Effector CD4-positive, alpha-beta T cell (primary cell): ENCODE data around the gene ATP13A3.
A peak's percentile ranks its signal among the peaks of the same experiment; 100 is the strongest.
"Not testable (repeated sequence)": the region's sequence is repeated elsewhere in the genome, so short reads cannot be mapped to it uniquely, and the experiment has no call there.

ENCODE experiments used
- DNase-seq: peaks from one replicate; pipeline ENCODE4 v3.0.0-alpha.2; 2020
- total RNA-seq: gene quantifications from one replicate; lab custom pipeline; 2026; lab: John Stamatoyannopoulos, UW

The ATP13A3 gene
- total RNA-seq, result 195 reads per million, percentile 92 among the genes with 10 or more reads in this experiment

DNA sequence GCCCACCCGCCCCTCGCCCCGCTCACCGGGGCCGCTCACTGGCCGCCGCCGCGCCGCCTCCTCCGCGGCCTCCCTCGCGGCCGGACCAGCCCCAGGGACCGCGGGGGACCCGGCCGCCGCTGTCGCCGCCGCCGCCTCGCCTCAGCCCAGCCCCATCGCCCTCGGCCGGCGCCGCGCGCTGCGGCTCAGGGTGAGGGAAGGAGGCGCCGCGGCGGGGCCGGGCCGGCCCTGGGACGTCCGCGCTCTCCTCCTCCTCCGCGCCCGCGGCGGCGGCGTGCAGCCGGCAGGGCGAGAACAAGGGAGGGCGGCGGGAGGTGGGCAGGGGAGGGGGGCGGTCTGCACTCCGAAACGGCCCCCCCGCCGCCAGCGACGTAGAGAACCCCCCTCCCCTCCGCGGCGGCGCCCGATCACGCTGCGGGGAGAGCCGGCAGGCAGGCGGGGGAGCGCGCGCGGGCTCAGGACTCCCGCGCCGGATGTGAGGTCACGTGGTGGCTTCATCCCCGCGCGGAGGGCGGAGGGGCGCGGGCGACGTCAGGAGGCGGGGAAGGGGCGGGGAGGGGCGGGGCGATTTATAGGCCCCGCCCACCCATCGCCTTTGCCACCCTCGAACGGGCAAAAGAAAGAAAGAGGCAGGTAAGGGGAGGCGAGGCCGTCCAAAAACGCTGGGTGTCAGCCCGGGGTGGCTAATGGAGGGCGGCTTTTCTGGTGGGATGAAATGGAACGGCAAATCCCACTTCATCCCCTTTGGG is at the start of gene ATP13A3:
Gene ATP13A3 (minus strand): TSS at position 463 of the 749 bp plus-strand sequence. CDS start 24,812 bp downstream, outside the sequence.
- DNase-seq, result peak; percentile 89

DNA sequence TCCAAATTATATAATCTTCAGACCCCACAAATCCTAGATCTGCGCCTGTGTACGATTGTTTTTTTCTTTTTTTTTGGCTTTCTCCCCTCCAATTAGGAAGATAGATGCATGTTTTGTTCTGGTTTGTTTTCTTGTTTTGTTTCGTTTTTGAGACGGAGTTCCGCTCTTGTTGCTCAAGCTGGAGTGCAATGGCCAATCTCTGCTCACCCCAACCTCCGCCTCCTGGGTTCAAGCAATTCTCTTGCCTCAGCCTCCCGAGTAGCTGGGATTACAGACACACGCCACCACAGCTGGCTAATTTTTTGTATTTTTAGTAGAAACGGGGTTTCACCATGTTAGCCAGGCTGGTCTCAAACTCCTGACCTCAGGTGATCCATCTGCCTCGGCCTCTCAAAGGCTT is 48.4 kb upstream of the ATP13A3 start:
- DNase-seq, result not testable (repeated sequence)

DNA sequence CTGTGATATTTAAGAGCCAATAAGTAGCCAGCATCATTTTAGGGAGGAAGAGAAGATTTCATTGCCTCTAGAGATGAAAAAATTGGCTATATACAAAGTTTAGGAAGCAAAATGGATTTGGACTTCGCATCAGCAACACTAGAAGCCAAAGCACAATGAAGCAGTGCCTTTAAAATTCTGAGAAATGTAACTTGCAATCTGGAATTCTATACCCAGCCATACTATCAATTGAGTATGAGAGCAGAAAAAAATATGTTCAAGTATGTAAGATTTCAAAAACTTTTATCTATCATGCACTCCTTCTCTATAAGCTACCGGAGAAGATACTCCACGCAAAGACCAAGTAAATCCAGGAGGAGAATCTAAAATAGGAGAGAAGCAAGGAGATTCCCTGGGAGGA is 47.4 kb upstream of the ATP13A3 start:
- no peak for DNase-seq

DNA sequence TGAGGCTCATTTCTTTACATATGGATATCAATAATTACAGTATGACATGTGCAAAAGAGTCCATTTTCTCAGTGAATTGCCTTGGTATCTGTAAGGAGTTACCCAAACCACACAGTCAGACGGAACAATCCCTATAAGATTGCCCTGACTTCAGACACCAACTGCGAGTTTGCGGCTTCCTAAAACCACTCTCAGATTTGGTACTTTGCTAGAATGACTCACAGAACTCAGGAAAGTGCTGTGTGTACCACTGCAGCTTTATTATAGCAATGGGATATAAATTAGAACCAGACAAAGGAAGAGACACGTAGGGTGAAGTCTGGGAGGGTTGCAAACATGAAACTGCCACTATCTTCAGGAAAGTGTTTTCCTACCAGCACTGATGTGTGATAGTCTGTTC is 45.8 kb upstream of the ATP13A3 start:
- DNase-seq, result no peak

DNA sequence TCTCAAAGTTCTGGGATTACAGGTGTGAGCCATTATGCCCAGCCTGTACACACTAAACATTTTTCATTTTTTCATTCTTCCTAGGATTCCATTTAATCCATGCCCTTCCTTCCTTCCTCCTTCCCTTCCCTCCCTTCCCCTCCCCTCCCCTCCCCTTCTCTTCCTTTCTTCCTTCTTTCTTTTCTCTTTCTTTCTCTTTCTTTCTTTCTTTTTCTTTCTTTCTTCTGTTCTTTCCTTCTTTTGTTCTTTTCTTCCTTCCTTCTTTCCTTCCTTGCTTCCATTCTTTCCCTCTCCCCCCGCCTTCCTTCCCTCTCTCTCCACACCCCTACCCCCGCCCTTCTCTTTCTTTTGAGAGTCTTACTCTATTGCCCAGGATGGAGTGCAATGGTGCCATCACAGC is 40.9 kb upstream of the ATP13A3 start:
- DNase-seq, result no peak

DNA sequence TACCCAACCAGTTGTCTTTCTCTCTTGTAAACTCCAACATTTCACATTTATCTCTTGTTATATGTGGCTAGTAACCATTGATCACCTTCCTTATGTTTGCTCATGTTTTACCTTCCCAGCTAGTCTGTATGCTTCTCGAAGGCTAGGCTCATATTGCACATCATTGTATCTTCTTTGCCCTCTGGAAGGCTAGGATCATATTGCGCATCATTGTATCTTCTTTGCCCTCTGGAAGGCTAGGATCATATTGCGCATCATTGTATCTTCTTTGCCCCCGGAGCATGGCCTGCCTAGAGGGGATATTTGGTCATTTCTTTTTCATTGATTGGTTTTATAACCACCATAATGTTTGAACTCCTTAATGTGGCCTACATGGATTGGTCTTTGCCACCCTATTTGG is 39.4 kb upstream of the ATP13A3 start:
- no peak for DNase-seq

DNA sequence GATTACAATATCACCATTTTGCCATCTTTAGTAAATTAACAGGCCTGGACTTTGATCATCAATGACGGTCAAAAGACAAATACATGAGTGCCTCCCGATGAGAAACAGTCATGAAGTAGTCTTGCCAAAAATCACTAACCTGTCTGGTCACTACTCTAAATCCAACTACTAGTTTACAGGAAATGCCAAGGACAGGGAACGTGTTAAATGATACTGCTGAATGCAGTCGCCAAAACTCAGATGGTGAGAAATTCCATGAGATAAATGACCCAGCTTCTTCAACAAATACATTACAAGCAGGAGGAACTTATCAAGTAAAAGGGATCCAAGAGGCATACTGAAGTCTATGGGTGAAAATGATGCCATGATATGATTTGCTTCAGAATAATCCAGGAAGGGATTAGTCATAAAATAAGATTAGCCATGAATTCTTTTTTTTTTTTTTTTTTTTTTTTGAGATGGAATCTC is 35.8 kb upstream of the ATP13A3 start:
- DNase-seq, result no peak

DNA sequence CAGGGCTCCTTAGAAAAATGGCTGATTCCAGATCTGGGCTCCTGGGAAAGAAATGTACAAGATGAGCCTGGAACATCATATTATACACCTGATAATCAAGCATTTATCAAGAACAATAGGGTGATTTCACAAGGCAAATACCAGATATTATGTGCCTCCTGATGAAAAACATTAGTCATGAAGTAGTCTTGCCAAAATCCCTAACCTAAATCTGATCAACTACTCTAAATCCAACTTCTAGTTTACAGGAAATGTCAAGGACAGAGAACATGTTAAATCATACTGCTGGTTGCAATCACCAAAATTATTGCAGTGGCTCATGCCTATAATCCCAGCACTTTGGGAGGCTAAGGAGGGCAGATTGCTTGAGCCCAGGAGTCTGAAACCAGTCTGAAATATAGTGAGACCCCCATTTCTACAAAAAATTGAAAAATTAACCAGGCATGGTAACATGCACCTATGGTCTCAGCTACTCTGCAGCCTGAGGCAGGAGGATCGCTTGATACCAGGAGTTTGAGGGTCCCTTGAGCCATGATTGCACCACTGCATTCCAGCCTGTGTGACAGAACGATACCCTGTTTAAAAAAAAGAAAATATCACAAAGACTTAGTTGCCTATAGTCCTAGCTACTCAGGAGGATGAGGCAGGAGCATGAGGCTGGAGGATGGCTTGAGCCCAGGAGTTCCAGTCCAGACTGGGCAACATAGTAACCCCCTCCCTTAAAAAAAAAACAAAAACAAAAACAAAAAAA is 34.9 kb upstream of the ATP13A3 start:
- no peak for DNase-seq

DNA sequence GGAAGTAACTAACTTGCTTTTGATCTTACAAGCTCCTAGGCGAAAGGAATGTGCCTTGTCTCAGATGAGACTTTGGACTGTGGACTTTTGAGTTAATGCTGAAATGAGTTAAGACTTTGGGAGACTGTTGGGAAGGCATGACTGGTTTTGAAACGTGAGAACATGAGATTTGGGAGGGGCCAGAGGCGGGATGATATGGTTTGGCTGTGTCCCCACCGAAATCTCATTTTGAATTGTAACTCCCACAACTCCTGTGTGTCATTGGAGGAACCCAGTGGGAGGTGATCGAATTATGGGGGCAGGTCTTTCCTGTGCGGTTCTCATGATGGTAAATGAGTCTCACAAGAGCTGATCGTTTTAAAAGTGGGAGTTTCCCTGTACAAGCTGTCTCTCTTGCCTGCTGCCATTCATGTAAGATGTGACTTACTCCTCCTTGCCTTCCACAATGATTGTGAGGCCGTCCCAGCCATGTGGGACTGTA is 33.9 kb upstream of the ATP13A3 start:
- DNase-seq, result not testable (repeated sequence)

DNA sequence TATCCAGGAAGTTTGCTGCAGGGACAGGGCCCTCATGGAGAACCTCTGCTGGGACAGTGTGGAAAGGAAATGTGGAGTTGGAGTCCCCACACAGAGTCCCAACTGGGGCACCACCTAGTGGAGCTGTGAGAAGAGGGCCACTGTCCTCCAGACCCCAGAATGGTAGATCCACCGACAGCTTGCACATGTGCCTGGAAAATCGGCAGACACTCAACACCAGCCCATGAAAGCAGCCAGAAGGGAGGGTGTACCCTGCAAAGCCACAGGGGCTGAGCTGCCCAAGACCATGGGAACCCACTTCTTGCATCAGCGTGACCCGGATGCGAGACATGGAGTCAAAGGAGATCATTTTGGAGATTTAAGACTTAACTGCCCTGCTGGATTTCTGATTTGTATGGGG is 33.4 kb upstream of the ATP13A3 start:
- not testable (repeated sequence) for DNase-seq

DNA sequence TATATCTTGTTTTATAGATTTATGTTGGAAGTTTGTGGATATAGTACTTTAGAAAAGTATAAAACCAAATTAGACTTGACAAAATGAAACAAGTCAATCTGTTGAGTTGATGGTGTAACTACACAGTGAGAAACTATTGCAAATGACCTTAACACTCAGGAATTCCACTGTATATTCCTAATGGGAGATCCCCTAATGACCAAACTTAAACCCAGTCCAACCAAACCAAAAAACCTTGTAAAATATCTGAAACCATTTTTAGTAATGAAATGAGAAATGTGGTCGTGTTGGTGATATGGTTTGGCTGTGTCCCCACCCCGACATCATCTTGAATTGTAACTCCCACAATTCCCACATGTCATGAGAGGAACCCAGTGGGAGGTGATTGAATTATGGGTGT is 31.9 kb upstream of the ATP13A3 start:
- DNase-seq, result no peak

DNA sequence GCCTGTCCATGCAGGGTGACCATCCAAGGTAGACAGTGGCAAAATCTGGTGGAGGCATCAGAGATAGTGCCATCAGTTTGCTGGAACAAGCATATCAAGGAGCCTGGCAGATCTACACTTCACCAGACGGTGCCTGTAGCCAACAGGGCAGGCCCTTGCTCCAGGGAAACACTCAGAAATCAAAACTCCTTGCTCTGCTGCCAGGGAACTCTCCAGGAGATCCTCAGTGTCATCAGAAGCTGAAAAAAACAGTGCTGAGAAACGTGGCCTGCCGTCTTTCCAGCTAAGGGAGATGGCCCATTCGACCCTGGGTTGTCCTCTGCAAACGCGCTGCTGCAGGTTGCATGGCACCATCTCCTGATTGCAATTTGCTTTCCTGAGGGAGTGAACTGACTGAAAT is 30.5 kb upstream of the ATP13A3 start:
- DNase-seq, result no peak

DNA sequence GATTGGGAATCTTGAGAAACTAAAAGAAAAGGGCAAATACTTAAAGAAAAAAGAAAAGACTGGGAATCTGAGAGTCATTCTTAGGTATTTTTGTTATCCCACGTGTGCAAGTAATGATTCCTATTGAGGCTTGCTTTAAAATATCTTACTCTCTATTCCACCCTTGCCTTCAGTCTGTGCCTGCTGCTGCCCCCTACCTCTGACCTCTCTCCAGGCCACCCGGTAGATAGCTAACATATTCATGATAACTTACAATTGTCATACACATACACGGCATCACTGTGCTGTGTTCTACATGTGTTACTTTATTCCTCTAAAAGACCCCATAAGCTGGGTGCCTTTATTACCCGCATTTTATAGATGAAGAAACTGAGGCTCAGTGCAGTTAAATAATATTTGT is 27.8 kb upstream of the ATP13A3 start:
- no peak for DNase-seq

DNA sequence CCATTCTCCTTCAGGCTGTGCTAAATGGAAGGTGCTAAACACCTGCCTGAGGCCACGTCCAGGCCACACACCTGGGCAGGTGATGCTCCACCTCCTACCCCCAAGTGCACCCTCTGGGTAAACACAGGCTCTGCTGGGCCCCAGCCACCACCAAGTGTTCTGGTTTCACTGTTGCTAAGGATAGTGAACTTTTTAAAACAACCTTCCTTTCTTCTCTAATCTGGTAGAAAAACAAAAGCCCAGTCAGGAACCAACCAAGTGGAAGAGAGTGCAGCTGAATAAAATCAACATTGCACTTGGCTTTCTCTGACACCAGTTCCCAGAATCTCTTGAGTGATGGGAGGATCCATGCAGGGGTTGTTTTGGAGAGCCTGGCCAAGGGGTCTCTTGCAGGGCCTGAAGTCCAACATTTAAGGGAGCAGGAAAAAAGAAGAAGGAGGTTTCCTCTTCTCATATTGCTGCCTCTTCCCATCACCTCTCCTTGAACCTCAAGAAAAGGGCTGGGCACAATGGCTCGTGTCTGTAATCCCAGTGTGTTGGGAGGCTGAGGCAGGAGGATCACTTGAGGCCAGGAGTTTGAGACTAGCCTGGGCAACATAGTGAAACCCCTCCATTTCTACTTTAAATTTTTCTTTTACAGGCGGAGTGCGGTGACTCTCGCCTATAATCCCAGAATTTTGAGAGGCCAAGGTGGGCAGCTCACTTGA is 26.2 kb upstream of the ATP13A3 start:
- DNase-seq, result no peak

DNA sequence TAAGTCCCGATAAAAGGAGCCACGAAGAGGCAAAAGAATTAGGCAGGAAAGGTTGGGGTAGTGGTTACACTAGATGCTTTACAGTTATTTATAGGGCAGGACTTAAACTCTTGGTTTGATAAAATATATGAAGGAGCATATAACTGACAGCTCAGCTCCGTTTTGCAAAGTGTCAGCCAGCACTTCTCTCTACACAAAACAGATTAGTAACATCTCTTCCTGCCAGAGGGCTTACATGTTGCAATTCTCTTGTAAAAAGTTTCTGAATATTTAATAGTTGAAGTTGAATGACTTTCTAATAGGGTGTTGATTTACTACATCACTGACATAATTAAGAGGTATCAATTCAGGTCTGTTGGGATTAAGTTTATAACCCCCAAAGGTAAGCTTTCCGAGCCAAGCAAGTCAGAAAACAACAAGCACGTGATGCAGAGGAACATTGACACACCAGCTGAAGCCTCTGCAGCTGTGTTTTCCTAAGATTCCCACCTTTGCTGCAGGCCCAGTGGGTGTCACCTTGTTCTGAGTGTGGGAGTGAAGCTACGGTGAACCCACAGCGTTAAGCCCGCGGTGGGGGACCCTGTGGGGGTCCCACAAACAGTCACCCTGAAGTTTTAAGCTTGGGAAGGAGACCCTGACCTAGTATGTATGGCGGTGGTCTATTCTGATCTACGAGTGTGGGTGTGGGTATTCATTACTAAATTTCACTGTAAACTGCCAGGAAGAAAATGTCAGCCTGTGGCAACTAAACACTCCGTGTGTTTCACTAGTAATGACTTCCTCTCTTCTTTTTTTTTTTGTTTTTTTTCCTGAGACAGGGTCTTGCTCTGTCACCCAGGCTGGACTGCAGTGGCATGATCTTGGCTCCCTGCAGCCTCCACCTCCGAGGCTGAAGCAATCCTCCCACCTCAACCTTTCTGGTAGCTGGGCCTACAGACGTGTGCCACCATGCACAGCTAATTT is 22.0 kb upstream of the ATP13A3 start:
- no peak for DNase-seq

DNA sequence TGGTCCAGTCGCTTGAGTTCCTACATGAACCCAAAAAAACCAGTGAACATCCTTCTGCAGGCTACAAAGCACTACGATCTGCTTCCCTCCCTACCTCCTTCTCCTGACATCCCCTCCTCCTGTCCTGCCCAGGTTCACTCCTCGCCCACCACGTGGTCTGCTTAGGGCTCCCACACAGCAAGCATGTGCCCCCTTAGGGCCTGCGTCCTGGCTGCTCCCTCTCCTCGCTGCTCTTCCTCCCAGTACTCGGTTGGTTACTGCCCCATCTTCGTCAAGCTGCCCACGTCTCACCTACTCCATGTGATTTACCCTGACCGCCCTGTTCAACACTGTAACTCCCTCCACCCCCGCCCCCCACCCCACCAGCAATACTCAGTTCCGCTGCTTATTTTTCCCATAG is 20.8 kb upstream of the ATP13A3 start:
- DNase-seq, result no peak

DNA sequence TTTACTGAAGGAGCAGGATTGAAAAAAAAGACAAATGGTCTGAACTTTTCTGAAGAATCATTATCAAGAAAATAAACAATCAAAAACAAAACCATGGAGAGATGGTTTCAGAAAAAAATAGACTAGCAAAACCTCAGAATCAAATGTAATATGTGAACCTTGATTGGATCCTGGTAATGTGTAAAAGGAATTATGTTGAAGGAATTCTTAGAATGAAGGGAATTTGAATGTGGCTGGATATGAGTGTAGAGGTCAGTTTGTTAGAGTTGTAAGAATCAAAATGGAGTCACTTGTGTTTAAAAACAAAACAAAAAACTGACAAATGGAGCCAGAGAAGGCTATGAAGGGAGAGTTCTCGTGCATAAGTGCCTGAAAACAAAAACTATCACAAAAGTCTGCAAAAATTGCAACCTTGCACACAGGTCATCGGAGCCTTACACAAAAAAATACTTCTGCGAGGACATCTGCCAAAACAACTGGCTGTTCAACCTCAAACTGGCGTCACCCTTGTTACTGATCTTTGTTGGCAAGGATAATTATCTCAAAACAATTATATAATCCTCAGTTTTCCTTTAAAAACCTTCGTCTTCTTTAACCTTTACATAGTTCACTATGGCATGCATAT is 19.1 kb upstream of the ATP13A3 start:
- DNase-seq, result no peak

DNA sequence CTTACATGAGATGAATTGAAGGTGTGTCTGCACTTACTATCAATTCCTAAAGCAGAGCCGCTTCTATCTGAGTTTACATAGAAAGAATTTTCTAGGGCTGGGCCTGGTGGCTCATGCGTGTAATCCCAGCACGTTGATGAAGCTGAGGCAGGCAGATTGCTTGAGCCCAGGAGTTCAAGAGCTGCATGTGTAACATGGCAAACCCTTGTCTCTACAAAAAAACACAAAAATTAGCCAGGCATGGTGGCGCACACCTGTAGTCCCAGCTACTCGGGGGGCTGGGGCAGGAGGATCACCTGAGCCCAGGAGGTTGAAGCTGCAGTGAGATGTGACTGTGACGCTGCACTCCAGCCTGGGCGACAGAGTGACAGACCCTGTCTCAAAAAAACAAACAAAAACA is 18.1 kb upstream of the ATP13A3 start:
- no peak for DNase-seq

DNA sequence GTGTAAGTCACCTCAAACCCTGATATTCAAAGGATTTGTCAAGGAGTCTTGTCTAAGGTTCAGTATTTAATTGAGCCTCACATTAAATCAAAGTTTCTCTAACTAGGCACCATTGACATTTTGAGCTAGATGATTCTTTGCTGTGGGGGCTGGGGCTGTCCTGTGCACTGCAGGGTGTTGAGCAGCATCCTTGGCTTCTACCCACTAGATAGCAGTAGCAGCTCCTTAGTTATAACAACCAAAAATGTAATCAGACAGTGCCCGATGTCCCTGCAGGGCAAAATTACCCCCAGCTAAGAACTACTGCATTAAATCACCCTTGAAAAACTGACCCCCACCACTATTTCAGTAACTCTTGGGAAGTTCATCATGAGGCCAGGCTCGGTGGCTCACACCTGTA is 17.3 kb upstream of the ATP13A3 start:
- DNase-seq, result no peak

DNA sequence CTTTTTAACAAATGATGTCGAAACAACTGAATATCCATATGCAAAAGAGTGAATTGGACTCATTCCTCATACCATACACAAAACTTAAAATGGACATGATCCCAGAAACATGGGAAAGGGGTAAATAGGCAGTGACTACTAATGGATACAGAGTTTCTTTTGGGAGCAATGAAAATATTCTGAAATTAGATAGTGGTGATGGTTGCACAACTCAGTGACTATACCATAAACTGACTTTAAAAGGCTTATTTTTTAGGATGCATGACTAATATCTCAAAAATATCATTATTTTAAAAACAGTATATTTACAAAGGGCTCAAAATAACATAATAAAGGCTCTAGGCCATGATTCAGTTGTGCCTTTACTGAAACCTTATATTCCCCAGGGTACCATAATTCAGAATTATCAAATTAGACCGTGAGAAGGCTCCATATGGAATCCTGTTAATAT is 16.3 kb upstream of the ATP13A3 start:
- no peak for DNase-seq

DNA sequence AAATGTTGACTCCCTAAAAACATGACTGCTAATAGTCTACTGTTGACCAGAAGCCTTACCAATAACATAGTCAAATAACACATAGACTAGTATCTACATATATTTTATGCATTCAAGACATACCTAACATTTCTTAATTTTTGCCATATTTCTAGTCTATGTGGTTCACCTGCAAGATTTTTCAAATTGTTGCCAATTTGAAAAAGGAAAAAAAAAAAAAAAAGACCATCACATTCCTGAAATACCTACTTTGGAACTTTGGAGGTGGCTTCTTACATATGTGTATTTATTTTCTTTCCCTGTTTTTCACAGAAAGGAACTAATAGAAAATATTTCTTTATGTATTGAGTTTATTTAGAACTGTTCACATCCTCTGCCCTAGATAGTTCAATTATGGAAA is 13.4 kb upstream of the ATP13A3 start:
- DNase-seq, result no peak

DNA sequence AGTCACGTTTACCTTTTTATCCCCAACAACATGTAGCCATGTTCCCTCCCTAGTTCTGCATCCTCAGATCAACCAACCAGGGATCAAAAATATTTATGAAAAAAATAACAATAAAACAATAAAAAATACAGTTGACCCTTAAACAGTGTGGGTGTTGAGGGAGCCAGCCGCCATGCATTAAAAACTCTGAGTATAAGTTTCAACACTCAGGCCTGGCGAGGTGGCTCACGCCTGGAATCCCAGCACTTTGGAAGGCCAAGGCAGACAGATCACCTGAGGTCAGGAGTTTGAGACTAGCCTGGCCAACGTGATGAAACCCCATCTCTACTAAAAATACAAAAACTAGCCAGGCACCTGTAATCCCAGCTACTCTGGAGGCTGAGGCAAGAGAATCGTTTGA is 12.7 kb upstream of the ATP13A3 start:
- not testable (repeated sequence) for DNase-seq
